NT2/D1 (cell line): ENCODE results near the gene CSF1R.

Experiments used
- SUZ12 ChIP-seq: IDR thresholded peaks from 2 replicates; pipeline ENCODE4 v1.6.1; 2011; ENCODE audit not compliant: insufficient read length, insufficient read depth; ENCODE audit errors: extremely low read depth
- YY1 ChIP-seq: IDR thresholded peaks from 2 replicates; pipeline ENCODE4 v1.6.1; 2011; ENCODE audit not compliant: insufficient read length, insufficient read depth
- ZNF274 ChIP-seq: IDR thresholded peaks from 2 replicates; pipeline ENCODE4 v1.6.1; 2011; ENCODE audit warnings: mild to moderate bottlenecking, low read depth, low read length

GRCh38 chr5:150134198-150134588, 47.8 kb upstream of the CSF1R start:
- no peak for TF ChIP-seq SUZ12
- TF ChIP-seq YY1: no peak
- no peak for TF ChIP-seq ZNF274
